NCI-H748 treated with DMSO at 0.1 percent for 48 hours (cell line): Measurements from ENCODE around the gene NPAS3.
A peak's percentile ranks its signal among the peaks of the same experiment; 100 is the strongest.

Source experiments
- DNase-seq: peaks from one replicate; lab custom pipeline; 2025; lab: John Stamatoyannopoulos, UW

The NPAS3 gene

DNA sequence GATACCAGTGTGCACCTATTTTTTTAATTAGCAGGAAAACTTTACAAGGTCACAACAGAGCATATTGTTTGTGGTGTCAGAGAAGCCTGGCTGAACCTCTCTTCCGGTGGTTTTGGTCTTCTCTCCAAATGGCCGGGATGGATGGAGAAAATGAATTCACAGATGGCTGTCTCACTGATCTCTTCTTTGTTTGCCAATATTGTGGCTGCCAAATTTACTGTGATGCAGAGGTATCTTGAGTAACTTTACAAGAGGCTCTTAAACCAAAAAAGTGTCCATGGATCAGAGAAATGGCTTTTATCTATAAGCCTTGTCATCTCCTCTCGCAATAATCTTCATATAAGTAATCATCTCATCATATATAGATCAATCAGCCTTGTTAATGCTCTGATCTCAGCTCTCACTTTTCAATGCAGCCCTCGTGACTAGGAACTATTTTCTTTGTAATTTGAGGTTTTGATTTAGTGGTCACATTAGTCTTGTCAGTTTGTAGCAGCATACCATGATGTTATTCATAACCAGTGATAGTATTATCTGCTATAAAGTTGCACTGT, 704.1 kb downstream of the NPAS3 start:
- no peak for DNase-seq

DNA sequence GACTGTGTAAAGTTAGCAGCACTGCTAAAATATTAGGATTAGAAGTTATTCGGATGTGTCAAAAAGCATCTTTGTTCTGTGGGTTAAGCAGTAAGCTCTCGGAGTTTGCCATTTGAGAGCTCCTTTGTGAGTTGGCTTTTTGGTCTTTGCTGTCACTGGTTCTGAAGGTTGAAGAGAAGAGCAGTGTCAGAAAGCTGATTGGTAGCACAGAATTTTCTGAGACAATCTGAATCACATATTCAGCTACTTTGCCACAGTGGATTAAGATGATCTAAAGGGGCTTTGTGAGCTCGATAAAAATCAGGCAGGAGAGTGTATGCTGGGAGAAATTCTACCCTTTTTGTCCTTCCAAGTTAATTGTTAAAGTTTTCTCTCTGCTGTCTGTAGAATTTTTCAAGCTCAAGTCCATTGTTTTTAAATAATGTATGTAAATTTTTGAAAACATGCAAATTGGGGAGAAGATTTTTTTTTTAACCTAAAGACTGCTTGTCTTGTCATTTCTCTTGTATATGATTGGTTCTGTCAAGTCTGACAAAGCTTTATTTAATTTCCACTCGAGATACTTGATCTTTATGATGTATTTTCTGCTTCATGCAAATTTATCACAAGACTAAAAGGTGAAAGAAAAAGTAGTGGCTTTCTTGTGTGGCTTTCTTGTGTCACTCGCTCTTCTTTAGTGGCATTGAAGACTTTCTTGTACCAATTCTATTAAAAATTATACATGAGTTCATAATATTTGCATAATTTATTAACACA, 704.9 kb downstream of the NPAS3 start:
- DNase-seq: no peak

DNA sequence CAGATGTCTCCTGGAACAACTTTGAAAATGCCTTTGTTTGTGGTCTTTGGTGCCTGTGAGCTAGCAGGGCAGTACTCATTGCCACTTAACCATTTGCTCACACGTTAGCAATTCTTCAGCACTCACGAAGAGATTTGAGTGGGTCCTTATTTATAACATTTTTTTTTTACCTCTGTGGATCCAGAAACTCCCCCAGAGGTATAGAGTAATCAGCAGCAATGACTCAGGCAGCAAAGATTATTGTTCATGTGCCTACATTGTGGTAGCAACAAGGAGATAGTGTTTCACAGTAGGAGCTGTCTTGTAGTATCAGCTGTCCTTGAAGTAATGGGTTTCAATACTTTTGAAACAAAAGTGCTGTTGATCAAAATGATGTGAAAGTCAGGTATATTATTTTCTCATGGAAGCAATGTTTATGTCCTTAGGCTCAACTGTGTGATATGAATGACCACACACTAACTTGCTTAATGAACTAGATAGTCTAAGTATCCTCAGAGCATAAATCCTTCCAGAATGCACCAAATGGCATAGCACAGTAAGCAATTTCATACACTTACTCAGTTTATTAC, 708.1 kb downstream of the NPAS3 start:
- no peak for DNase-seq

DNA sequence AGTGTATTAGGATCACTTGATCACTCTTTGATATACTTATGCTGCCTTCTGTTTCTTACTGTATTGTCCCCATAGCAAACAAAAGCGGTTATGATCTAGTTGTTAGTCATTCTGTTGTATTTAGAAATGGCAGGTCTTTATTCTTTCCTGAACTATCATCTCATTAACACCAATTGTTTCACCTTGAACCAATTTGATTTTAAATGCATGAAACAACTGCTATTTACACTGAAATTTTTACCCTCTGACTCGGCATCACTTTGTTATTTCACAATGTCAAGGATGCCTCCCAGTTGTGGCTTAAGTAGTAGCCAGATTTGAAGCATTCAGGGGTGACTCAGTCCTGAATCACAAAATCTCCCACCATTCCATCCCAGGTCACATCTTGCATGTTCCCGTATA, 708.7 kb downstream of the NPAS3 start:
- no peak for DNase-seq

DNA sequence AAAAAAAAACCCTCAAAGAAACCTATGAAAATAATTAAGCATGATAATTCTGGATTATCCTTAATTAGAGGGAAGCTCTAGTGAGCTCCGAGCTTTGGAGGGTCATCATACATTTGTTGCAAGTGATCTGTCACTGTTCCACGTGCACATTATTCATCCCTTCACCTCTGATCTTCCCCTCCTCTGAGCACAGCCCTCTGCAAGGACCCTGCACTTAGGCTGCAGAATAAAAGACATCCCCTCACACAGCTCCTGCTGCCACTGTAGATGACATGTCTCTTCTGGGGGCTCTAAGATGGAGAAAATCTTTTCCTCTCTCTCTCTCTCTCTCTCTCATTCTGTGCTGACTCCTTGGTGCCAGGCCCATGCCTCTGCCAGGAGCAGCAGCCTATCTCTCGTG, 711.8 kb downstream of the NPAS3 start:
- no peak for DNase-seq

- DNase-seq: no peak
Measured at GRCh38 chr14:33652566-33653307, 714.1 kb downstream of the NPAS3 start.

GRCh38 chr14:33653308-33653695, 714.6 kb downstream of the NPAS3 start:
- no peak for DNase-seq

- no peak for DNase-seq
Measured at GRCh38 chr14:33655421-33655820, 716.7 kb downstream of the NPAS3 start.

- DNase-seq: no peak
Measured at GRCh38 chr14:33657476-33657875, 718.8 kb downstream of the NPAS3 start.

- DNase-seq: no peak
Measured at GRCh38 chr14:33660248-33660647, 721.6 kb downstream of the NPAS3 start.

DNA sequence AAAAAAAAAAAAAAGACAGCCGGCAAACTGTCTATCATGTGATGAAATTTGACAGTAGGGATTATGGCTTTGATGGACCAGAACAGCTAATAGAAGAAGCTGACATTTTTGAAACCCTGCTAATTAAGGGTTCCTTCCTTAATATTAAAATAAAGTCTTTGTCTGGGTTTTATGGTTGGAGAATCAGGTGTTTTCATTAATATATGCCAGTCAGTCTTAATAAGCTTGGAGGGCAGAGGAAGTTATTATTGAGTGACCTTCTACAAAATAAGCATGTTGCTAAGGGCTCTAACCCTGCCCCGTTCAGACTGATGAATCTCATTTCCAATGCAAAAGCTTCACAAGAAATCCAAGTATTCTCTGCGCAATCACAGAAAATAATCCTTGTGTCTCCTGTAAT, 722.4 kb downstream of the NPAS3 start:
- no peak for DNase-seq

DNA sequence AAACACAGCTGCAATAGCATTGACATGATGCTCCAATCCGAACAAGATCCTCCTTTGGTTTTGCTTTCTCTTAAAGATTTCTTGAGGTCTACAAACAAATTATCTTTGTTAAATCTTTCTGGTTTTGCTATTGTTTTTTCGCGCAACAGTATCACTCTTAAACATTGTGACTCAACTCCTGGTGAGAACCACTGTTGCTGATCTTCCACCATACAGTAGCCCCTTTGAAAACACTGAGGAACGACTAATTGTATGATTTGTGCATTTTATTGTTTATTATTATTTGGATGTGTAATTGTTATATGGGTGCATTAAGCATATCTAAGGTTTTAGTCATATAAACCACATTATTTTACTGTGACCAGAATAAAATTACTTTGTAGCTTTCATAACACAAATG, 729.4 kb downstream of the NPAS3 start:
- no peak for DNase-seq

GRCh38 chr14:33669111-33669510, 730.4 kb downstream of the NPAS3 start:
- DNase-seq: no peak

GRCh38 chr14:33670235-33670634, 731.6 kb downstream of the NPAS3 start:
- DNase-seq: no peak

- no peak for DNase-seq
Measured at GRCh38 chr14:33671556-33671955, 732.9 kb downstream of the NPAS3 start.

GRCh38 chr14:33674927-33675326, 736.2 kb downstream of the NPAS3 start:
- no peak for DNase-seq

DNA sequence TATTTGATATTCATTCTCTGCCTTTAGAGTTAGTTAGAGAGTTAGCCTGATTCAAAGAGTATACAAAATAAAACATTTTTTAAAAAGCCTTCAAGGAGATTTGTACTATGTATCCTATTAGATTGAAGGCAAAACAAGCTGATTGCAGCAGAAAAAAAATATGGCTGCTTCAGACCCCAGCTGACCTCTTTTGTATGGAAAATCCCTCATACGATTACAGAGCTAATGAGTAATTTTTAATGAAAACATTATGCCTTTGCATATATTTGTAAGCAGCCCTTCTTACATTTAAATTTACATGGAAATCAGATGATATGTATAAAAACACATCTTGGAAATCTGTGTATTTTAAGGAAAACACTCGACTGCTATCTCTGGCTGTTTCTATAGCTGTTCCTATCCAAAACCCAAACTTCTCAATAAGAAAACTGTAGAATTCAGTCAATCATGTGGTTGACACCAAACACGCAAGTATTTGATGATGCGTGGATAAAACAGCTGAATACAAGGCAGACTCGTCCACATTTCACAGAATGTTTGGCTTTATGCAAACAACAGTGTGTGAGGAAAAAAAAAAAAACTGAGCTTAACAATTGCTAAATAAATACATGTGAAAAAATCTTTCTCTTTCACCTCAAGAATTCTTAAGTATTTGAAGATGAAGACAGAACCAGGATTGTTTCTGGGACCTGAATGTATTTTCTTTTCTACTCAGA, 736.9 kb downstream of the NPAS3 start:
- DNase-seq: no peak

DNA sequence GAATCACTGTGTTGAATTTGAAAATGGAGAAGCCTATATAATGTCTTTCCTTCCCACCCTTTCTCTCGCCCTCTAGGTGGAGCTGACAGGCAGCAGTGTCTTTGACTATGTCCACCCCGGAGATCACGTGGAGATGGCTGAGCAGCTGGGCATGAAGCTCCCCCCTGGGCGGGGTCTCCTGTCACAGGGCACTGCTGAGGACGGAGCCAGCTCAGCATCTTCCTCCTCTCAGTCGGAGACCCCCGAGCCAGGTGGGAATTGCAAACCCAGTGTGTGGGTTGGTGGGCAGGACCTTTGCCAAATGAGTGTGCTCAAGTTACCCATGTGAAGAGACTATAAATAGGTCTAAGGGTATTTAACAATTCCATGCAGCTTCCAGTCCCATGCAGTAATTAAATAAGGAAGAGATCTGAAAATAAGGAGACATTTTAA, 737.5 kb downstream of the NPAS3 start:
- peak; percentile 47 for DNase-seq

DNA sequence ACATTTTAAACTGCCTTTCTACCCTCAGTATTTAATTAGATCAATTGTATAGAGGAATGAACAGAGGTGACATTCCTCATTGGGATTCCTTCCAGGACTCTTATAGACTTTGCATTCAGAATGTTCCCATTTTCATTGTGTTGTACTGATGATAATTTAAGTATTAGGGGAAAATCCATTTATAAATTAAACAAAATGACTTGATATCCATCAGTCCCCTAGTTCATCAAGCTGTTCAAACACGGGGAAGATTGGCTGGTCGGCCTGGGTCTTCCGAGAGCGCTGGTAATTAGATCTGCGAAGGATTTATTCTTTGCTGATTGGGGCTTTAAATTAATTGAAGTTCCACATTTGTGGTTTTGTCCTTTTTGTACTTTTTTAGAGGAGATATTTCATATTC, 738.2 kb downstream of the NPAS3 start:
- DNase-seq: no peak

DNA sequence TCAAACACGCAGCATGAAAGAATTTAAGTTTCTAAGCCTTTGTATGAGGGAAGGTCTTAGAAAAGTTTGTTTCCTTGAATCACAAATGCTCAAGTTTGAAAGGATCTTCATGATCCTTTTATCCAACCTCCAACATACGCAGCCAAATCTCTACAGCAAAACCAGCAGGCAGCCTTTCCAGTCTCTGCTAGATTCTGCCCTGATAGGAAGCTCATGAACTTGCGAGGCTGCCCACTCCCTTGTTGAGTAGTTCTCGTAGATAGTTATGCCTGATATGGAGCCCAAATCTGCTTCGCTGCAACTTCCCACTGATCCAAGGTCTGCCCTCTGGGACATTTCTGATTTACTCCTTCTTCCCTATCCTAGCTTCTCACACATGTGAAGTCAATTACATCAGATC, 739.3 kb downstream of the NPAS3 start:
- no peak for DNase-seq

- DNase-seq: no peak
Measured at GRCh38 chr14:33679025-33679424, 740.3 kb downstream of the NPAS3 start.

DNA sequence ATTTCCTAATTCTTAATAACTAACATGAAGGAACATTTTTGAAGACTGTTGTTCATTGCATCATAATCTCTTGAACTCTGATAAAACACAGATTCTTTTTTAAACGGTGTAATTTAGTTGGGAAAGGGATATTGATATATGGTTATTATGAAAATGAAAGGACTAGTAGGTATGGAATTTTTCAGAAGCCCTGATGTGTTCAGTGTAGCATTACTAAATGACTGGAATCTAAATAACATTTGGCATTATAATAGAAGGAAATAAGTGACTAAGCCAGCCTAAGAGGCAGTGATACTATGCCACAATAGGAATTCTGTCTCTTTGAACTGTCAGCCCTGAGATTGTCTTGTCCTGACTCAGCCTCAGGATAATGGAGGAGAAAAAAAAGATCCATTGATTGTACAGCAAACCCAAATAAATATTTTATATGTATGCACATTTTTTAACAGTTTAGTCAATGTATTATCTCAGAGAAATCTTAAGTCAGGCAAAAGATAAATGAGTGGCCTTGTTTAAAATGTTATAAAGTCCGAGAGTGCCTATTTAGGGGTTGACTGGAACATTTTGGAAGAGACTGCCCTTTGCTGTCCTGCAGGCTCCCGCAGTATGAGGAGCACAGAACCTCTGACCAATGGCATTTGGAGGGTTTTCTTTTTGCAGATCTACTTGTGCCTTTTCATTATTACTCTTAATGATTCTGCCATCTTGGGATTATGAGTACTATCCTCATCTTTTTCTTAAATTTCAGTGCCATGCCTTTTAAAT, 741.0 kb downstream of the NPAS3 start:
- DNase-seq: no peak
